Measurements from ENCODE around the gene CAMK2A. TPM values are rescaled to one million over a fixed set of nuclear protein-coding genes. Genes with fewer than 3 reads are reported as not detected.

Gene CAMK2A
- total and polyA plus RNA-seq, 4 donors, result under 0.01 TPM; not detected in 3

GRCh38 chr5:150180241-150181026, 109.1 kb downstream of the CAMK2A start:
- no peak for DNase-seq (ENCODE audit: low spot score)
- H3K4me1 ChIP-seq (ENCODE audit: control insufficient read depth in 4 of 4, insufficient read depth in 4 of 4, low read length in 3 of 4), result peaks cover 3 to 13% (median 6%) of the 10 kb centered on the region in 4 donors
- H3K9ac ChIP-seq (ENCODE audit: low read depth in 1 of 2, low read length in 2 of 2), result no peak overlapping the region
- WGBS, result 73% methylated on average over 18 of the region's 18 CpGs
- peak overlapping the region; percentile 59 for H3K27ac ChIP-seq (ENCODE audit: low read depth in 1 of 2, low read length in 2 of 2)
- H3K4me3 ChIP-seq (ENCODE audit: low read depth in 1 of 3, low read length in 3 of 3), result no peak overlapping the region
- no peaks in the 10 kb centered on the region for H3K36me3 ChIP-seq (ENCODE audit: control insufficient read depth in 4 of 4, insufficient read depth in 3 of 4, low read depth in 1 of 4, low read length in 3 of 4)
- H3K9me3 ChIP-seq (ENCODE audit: control insufficient read depth in 4 of 4, low read length in 3 of 4), result no peaks in the 10 kb centered on the region
- TF ChIP-seq NR2F2 (IDR thresholded peaks at IDR 0.05) (peak; percentile 70), CTCF (IDR thresholded peaks at IDR 0.05; ENCODE audit: low read depth, low read length, missing input control) (no peak), TAF1 (conservative IDR thresholded peaks at IDR 0.05) (no peak), RXRA (IDR thresholded peaks at IDR 0.05) (peak in 1 of 2 donors; percentile 3), SP1 (IDR thresholded peaks at IDR 0.05) (no peak)
- TF ChIP-seq, protein P1, sequence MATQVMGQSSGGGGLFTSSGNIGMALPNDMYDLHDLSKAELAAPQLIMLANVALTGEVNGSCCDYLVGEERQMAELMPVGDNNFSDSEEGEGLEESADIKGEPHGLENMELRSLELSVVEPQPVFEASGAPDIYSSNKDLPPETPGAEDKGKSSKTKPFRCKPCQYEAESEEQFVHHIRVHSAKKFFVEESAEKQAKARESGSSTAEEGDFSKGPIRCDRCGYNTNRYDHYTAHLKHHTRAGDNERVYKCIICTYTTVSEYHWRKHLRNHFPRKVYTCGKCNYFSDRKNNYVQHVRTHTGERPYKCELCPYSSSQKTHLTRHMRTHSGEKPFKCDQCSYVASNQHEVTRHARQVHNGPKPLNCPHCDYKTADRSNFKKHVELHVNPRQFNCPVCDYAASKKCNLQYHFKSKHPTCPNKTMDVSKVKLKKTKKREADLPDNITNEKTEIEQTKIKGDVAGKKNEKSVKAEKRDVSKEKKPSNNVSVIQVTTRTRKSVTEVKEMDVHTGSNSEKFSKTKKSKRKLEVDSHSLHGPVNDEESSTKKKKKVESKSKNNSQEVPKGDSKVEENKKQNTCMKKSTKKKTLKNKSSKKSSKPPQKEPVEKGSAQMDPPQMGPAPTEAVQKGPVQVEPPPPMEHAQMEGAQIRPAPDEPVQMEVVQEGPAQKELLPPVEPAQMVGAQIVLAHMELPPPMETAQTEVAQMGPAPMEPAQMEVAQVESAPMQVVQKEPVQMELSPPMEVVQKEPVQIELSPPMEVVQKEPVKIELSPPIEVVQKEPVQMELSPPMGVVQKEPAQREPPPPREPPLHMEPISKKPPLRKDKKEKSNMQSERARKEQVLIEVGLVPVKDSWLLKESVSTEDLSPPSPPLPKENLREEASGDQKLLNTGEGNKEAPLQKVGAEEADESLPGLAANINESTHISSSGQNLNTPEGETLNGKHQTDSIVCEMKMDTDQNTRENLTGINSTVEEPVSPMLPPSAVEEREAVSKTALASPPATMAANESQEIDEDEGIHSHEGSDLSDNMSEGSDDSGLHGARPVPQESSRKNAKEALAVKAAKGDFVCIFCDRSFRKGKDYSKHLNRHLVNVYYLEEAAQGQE (IDR thresholded peaks at IDR 0.05), result no peak
- no peaks in the 10 kb centered on the region for H3K27me3 ChIP-seq (ENCODE audit: control insufficient read depth in 4 of 4, insufficient read depth in 4 of 4, low read length in 3 of 4)

DNA sequence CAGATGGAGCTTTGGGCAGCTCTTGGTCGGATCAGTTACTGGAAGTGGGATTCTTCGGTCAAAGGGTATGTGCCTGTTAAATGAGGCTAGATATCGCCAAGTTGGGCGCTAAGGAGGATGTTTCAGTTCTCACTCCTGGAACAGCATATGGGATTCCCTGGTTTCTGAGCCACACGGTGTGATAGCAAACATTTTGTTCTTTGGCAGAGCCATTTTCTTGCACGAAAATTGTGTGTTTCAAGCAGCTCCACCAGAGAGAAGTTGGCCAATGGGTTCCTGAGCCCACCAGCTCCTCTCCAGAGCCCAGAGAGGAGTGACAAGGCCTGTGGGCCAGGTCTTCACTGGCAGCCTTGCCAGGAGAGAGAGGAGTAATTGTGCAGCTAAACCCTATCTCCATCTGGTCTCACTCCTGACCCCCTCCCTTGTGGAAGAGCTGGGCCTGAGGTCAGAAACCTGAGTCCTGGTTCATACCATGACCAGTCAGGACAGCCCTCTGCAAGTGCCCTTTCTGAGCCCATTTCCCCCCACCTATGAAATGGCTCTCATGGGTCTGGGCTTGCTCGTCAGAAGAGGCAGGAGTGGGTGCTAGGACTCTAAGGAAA, 110.5 kb downstream of the CAMK2A start:
- Histone ChIP-seq H3K4me3 (ENCODE audit: low read depth in 1 of 3, low read length in 3 of 3) (no peak overlapping the region), H3K9me3 (ENCODE audit: control insufficient read depth in 4 of 4, low read length in 3 of 4) (no peaks in the 10 kb centered on the region), H3K4me1 (ENCODE audit: control insufficient read depth in 4 of 4, insufficient read depth in 4 of 4, low read length in 3 of 4) (peaks cover 0 to 4% (median 0%) of the 10 kb centered on the region in 4 donors), H3K9ac (ENCODE audit: low read depth in 1 of 2, low read length in 2 of 2) (no peak overlapping the region), H3K36me3 (ENCODE audit: control insufficient read depth in 4 of 4, insufficient read depth in 3 of 4, low read depth in 1 of 4, low read length in 3 of 4) (no peaks in the 10 kb centered on the region), H3K27me3 (ENCODE audit: control insufficient read depth in 4 of 4, insufficient read depth in 4 of 4, low read length in 3 of 4) (no peaks in the 10 kb centered on the region), H3K27ac (ENCODE audit: low read depth in 1 of 2, low read length in 2 of 2) (no peak overlapping the region)
- WGBS, result 92% methylated on average over 7 of the region's 7 CpGs
- TF ChIP-seq FOXA1 (IDR thresholded peaks at IDR 0.05), result no peak
- TF ChIP-seq EGR1 (IDR thresholded peaks at IDR 0.05; ENCODE audit: low read depth in 2 of 2), result no peak
- TF ChIP-seq GABPA (IDR thresholded peaks at IDR 0.05 in 1 of 2, conservative IDR thresholded peaks at IDR 0.05 in 1 of 2), result no peak
- TF ChIP-seq, protein P2, sequence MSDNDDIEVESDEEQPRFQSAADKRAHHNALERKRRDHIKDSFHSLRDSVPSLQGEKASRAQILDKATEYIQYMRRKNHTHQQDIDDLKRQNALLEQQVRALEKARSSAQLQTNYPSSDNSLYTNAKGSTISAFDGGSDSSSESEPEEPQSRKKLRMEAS (IDR thresholded peaks at IDR 0.05), result no peak
- no peak for DNase-seq (ENCODE audit: low spot score)

DNA sequence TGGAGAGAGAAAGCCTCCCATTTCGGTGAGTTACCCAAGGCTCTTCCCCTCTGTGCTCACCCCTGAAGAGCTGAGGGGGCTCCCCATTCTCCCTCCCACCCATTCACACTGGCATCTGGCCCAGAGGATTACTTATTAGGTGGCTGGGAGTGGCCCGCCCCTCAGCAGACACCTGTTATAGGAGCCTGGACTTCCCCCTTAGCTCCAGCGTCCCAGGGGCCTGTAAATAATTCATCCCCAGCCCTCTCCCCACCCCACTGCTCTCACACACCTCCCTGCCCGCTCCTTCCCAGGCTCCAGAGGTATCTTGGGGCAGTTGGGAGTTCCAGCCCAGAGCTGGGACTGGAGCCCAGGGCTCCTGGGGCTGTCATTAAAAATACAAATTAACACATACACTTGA, 111.3 kb downstream of the CAMK2A start:
- Histone ChIP-seq H3K36me3 (ENCODE audit: control insufficient read depth in 4 of 4, insufficient read depth in 3 of 4, low read depth in 1 of 4, low read length in 3 of 4) (no peaks in the 10 kb centered on the region), H3K4me1 (ENCODE audit: control insufficient read depth in 4 of 4, insufficient read depth in 4 of 4, low read length in 3 of 4) (peaks cover 0 to 4% (median 0%) of the 10 kb centered on the region in 4 donors), H3K9me3 (ENCODE audit: control insufficient read depth in 4 of 4, low read length in 3 of 4) (no peaks in the 10 kb centered on the region), H3K9ac (ENCODE audit: low read depth in 1 of 2, low read length in 2 of 2) (no peak overlapping the region), H3K27me3 (ENCODE audit: control insufficient read depth in 4 of 4, insufficient read depth in 4 of 4, low read length in 3 of 4) (no peaks in the 10 kb centered on the region), H3K27ac (ENCODE audit: low read depth in 1 of 2, low read length in 2 of 2) (no peak overlapping the region), H3K4me3 (ENCODE audit: low read depth in 1 of 3, low read length in 3 of 3) (no peak overlapping the region)
- 76% methylated on average over 4 of the region's 4 CpGs for WGBS
- DNase-seq (ENCODE audit: low spot score), result no peak
- TF ChIP-seq ATF3 (IDR thresholded peaks at IDR 0.05), result no peak
- TF ChIP-seq RAD21 (IDR thresholded peaks at IDR 0.05), result no peak
- TF ChIP-seq CTCF (IDR thresholded peaks at IDR 0.05; ENCODE audit: low read depth, low read length, missing input control), result no peak
- no peak for TF ChIP-seq NR2F2 (IDR thresholded peaks at IDR 0.05)
- TF ChIP-seq, protein P1 (IDR thresholded peaks at IDR 0.05), result no peak
- TF ChIP-seq HNF4A (conservative IDR thresholded peaks at IDR 0.05), result no peak
